GM12878 (cell line): ENCODE data around the gene NBEA.

ENCODE experiments used
- CTCF ChIP-seq, 3 experiments: IDR thresholded peaks in 2 of 3; conservative IDR thresholded peaks in 1 of 3; 2 replicates each; pipeline ENCODE4 v1.5.1; 2011; ENCODE audit warnings: low read depth in 3 of 3, low read length in 3 of 3, mild to moderate bottlenecking in 3 of 3, control low read depth in 2 of 3, moderate library complexity in 2 of 3, inconsistent platforms in 1 of 3, mixed read lengths in 1 of 3; ENCODE audit not compliant: control insufficient read depth in 2 of 3, insufficient read depth in 1 of 3; ENCODE audit errors: extremely low read depth in 1 of 3
- HCFC1 ChIP-seq: fragments of 150-350 bp; IDR thresholded peaks from 2 replicates; pipeline ENCODE4 v1.6.1; 2014; ENCODE audit warnings: low read length
- IRF3 ChIP-seq: fragments of 450-650 bp; IDR thresholded peaks from 2 replicates; pipeline ENCODE4 v1.6.1; 2014; ENCODE audit warnings: mild to moderate bottlenecking
- JUND ChIP-seq: IDR thresholded peaks from 2 replicates; pipeline ENCODE4 v1.6.1; 2012; ENCODE audit warnings: low read depth, mild to moderate bottlenecking, low read length, improper control_type of control experiment, moderate library complexity
- POLR2A ChIP-seq: IDR thresholded peaks from 2 replicates; pipeline ENCODE4 v1.6.1; 2011; ENCODE audit warnings: low read depth, mild to moderate bottlenecking, low read length
- RAD51 ChIP-seq: fragments of 450-650 bp; IDR thresholded peaks from 2 replicates; pipeline ENCODE4 v1.6.1; 2016; ENCODE audit warnings: moderate library complexity, mild to moderate bottlenecking, inconsistent platforms
- RELA ChIP-seq: fragments of 450-650 bp; IDR thresholded peaks from 2 replicates; pipeline ENCODE4 v1.8.0; 2014; ENCODE audit warnings: borderline replicate concordance; ENCODE audit not compliant: partially characterized antibody
- TF ChIP-seq, protein P1 (sequence below): fragments of 150-350 bp; IDR thresholded peaks from 2 replicates; pipeline ENCODE4 v1.6.1; 2016; ENCODE audit warnings: low read depth, low read length
- TF ChIP-seq, protein P2 (sequence below): IDR thresholded peaks from 2 replicates; pipeline ENCODE4 v1.6.1; 2011; ENCODE audit warnings: low read depth, low read length, improper control_type of control experiment, borderline replicate concordance
- TF ChIP-seq, protein P3 (sequence below): IDR thresholded peaks from 2 replicates; pipeline ENCODE4 v1.6.1; 2012; ENCODE audit warnings: mild to moderate bottlenecking, low read depth, low read length
- TF ChIP-seq, protein P4 (sequence below): fragments of 450-650 bp; IDR thresholded peaks from 2 replicates; pipeline ENCODE4 v1.6.1; 2017; ENCODE audit warnings: mild to moderate bottlenecking, moderate library complexity

GRCh38 chr13:34964558-34964957 lies 22.5 kb downstream of the NBEA start:
- TF ChIP-seq RELA (no peak), HCFC1 (no peak), IRF3 (no peak), POLR2A (no peak), RAD51 (no peak), CTCF (IDR thresholded peaks at IDR 0.05 in 2 of 3, conservative IDR thresholded peaks at IDR 0.05 in 1 of 3; ENCODE audit: control insufficient read depth in 2 of 3, extremely low read depth in 1 of 3, insufficient read depth in 1 of 3, low read depth in 3 of 3, low read length in 3 of 3) (no peak), JUND (no peak)
- TF ChIP-seq, protein P1, sequence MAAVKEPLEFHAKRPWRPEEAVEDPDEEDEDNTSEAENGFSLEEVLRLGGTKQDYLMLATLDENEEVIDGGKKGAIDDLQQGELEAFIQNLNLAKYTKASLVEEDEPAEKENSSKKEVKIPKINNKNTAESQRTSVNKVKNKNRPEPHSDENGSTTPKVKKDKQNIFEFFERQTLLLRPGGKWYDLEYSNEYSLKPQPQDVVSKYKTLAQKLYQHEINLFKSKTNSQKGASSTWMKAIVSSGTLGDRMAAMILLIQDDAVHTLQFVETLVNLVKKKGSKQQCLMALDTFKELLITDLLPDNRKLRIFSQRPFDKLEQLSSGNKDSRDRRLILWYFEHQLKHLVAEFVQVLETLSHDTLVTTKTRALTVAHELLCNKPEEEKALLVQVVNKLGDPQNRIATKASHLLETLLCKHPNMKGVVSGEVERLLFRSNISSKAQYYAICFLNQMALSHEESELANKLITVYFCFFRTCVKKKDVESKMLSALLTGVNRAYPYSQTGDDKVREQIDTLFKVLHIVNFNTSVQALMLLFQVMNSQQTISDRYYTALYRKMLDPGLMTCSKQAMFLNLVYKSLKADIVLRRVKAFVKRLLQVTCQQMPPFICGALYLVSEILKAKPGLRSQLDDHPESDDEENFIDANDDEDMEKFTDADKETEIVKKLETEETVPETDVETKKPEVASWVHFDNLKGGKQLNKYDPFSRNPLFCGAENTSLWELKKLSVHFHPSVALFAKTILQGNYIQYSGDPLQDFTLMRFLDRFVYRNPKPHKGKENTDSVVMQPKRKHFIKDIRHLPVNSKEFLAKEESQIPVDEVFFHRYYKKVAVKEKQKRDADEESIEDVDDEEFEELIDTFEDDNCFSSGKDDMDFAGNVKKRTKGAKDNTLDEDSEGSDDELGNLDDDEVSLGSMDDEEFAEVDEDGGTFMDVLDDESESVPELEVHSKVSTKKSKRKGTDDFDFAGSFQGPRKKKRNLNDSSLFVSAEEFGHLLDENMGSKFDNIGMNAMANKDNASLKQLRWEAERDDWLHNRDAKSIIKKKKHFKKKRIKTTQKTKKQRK: no peak
- TF ChIP-seq, protein P2, sequence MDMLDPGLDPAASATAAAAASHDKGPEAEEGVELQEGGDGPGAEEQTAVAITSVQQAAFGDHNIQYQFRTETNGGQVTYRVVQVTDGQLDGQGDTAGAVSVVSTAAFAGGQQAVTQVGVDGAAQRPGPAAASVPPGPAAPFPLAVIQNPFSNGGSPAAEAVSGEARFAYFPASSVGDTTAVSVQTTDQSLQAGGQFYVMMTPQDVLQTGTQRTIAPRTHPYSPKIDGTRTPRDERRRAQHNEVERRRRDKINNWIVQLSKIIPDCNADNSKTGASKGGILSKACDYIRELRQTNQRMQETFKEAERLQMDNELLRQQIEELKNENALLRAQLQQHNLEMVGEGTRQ: no peak
- TF ChIP-seq, protein P3, sequence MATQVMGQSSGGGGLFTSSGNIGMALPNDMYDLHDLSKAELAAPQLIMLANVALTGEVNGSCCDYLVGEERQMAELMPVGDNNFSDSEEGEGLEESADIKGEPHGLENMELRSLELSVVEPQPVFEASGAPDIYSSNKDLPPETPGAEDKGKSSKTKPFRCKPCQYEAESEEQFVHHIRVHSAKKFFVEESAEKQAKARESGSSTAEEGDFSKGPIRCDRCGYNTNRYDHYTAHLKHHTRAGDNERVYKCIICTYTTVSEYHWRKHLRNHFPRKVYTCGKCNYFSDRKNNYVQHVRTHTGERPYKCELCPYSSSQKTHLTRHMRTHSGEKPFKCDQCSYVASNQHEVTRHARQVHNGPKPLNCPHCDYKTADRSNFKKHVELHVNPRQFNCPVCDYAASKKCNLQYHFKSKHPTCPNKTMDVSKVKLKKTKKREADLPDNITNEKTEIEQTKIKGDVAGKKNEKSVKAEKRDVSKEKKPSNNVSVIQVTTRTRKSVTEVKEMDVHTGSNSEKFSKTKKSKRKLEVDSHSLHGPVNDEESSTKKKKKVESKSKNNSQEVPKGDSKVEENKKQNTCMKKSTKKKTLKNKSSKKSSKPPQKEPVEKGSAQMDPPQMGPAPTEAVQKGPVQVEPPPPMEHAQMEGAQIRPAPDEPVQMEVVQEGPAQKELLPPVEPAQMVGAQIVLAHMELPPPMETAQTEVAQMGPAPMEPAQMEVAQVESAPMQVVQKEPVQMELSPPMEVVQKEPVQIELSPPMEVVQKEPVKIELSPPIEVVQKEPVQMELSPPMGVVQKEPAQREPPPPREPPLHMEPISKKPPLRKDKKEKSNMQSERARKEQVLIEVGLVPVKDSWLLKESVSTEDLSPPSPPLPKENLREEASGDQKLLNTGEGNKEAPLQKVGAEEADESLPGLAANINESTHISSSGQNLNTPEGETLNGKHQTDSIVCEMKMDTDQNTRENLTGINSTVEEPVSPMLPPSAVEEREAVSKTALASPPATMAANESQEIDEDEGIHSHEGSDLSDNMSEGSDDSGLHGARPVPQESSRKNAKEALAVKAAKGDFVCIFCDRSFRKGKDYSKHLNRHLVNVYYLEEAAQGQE: no peak
- TF ChIP-seq, protein P4, sequence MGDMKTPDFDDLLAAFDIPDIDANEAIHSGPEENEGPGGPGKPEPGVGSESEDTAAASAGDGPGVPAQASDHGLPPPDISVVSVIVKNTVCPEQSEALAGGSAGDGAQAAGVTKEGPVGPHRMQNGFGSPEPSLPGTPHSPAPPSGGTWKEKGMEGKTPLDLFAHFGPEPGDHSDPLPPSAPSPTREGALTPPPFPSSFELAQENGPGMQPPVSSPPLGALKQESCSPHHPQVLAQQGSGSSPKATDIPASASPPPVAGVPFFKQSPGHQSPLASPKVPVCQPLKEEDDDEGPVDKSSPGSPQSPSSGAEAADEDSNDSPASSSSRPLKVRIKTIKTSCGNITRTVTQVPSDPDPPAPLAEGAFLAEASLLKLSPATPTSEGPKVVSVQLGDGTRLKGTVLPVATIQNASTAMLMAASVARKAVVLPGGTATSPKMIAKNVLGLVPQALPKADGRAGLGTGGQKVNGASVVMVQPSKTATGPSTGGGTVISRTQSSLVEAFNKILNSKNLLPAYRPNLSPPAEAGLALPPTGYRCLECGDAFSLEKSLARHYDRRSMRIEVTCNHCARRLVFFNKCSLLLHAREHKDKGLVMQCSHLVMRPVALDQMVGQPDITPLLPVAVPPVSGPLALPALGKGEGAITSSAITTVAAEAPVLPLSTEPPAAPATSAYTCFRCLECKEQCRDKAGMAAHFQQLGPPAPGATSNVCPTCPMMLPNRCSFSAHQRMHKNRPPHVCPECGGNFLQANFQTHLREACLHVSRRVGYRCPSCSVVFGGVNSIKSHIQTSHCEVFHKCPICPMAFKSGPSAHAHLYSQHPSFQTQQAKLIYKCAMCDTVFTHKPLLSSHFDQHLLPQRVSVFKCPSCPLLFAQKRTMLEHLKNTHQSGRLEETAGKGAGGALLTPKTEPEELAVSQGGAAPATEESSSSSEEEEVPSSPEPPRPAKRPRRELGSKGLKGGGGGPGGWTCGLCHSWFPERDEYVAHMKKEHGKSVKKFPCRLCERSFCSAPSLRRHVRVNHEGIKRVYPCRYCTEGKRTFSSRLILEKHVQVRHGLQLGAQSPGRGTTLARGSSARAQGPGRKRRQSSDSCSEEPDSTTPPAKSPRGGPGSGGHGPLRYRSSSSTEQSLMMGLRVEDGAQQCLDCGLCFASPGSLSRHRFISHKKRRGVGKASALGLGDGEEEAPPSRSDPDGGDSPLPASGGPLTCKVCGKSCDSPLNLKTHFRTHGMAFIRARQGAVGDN: no peak
